Neutrophil (primary cell): ENCODE data around the gene SVBP.

Experiments
- H3K27ac ChIP-seq: fragments of 200-600 bp; sonication (generic); 2 replicates; pipeline ENCODE4 v1.5.1; 2016; ENCODE audit warnings: mild to moderate bottlenecking, moderate library complexity
- H3K27me3 ChIP-seq: fragments of 200-600 bp; sonication (generic); 2 replicates; pipeline ENCODE4 v1.6.0; 2016; ENCODE audit warnings: mild to moderate bottlenecking
- H3K36me3 ChIP-seq: fragments of 200-600 bp; sonication (generic); 2 replicates; pipeline ENCODE4 v1.5.1; 2017
- H3K4me1 ChIP-seq, 2 experiments: fragments of 200-600 bp in 1 of 2; sonication (generic) in 1 of 2; 1 replicate in 1 of 2; 2 replicates in 1 of 2; pipeline versions ENCODE4 v1.5.1 to v1.6.1; 2013 to 2016; ENCODE audit warnings: low read depth in 1 of 2, low read length in 1 of 2, mild to moderate bottlenecking in 1 of 2, moderate library complexity in 1 of 2; ENCODE audit not compliant: control insufficient read depth in 1 of 2, insufficient read depth in 1 of 2
- H3K4me3 ChIP-seq, 2 experiments: fragments of 200-600 bp in 1 of 2; sonication (generic) in 1 of 2; 1 replicate in 1 of 2; 2 replicates in 1 of 2; pipeline ENCODE4 v1.5.1; 2013 to 2016; ENCODE audit warnings: low read depth in 1 of 2, low read length in 1 of 2, mild to moderate bottlenecking in 1 of 2, moderate library complexity in 1 of 2
- H3K9me3 ChIP-seq: fragments of 200-600 bp; sonication (generic); 2 replicates; pipeline ENCODE4 v1.5.1; 2016
- TF ChIP-seq, protein P1 (sequence below): fragments of 200-600 bp; sonication (generic); IDR thresholded peaks from 2 replicates; pipeline ENCODE4 v1.5.1; 2016; ENCODE audit warnings: antibody characterized with exemption

Gene SVBP

GRCh38 chr1:42831273-42831672, 14.1 kb upstream of the SVBP start:
- Histone ChIP-seq H3K36me3 (peaks cover 41% of the 10 kb centered on the region), H3K27ac (no peak overlapping the region), H3K4me3 (no peak overlapping the region), H3K9me3 (no peaks in the 10 kb centered on the region), H3K27me3 (no peaks in the 10 kb centered on the region), H3K4me1 (no peaks in the 10 kb centered on the region)
- TF ChIP-seq, protein P1, sequence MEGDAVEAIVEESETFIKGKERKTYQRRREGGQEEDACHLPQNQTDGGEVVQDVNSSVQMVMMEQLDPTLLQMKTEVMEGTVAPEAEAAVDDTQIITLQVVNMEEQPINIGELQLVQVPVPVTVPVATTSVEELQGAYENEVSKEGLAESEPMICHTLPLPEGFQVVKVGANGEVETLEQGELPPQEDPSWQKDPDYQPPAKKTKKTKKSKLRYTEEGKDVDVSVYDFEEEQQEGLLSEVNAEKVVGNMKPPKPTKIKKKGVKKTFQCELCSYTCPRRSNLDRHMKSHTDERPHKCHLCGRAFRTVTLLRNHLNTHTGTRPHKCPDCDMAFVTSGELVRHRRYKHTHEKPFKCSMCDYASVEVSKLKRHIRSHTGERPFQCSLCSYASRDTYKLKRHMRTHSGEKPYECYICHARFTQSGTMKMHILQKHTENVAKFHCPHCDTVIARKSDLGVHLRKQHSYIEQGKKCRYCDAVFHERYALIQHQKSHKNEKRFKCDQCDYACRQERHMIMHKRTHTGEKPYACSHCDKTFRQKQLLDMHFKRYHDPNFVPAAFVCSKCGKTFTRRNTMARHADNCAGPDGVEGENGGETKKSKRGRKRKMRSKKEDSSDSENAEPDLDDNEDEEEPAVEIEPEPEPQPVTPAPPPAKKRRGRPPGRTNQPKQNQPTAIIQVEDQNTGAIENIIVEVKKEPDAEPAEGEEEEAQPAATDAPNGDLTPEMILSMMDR: no peak

DNA sequence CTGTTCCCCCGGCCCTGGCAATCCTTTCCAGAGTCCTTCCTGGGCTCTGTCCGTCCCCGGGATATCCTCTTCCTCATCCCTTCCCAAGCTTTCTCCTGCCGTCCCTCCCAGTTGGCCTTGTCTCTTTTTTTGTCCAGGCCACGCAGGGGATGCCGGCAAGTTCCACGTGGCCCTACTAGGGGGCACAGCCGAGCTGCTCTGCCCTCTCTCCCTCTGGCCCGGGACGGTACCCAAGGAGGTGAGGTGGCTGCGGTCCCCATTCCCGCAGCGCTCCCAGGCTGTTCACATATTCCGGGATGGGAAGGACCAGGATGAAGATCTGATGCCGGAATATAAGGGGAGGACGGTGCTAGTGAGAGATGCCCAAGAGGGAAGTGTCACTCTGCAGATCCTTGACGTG, 13.4 kb upstream of the SVBP start:
- Histone ChIP-seq H3K9me3 (no peaks in the 10 kb centered on the region), H3K4me1 (no peaks in the 10 kb centered on the region), H3K4me3 (no peak overlapping the region), H3K36me3 (peaks cover 39% of the 10 kb centered on the region), H3K27me3 (no peaks in the 10 kb centered on the region), H3K27ac (no peak overlapping the region)
- TF ChIP-seq, protein P1: no peak

DNA sequence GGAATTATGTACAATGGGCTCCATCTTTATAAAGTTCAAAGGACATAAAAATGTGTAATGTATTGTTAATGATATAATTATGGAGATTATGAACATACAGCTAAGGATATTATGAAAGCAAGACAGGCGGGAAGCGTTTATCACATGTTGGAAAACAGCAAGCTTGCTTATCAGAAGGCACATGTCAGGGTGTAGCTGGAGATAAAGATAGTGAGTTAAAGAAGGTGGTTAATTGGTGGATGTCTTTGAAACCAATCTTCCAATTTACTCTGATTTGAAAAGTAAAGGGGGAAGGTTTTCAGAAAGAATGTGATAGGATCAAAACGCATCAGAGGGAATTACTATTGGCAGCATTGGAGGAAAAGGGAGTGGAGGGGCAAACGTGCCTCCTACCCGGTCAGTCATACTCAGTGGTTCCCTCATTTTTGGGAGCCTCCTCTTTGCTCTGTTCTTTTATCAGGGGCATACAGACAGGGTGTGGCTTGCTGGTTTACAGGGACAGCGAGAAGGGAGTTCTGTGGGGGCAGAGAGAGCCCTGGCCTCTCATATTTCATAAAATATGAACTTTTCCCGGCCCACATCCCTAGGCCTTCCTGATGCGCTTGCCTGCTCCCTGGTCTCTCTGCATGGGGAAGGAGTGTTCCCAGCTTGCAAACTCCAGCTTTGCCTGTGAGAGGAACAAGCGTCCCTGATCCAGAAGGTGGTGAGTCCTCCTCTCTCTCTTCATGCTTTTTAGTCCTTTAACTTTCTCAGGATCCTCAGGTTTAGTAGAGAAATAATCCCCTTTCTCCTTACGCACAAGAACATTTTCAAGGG, 8.0 kb upstream of the SVBP start:
- no peaks in the 10 kb centered on the region for H3K27me3 ChIP-seq
- no peaks in the 10 kb centered on the region for H3K9me3 ChIP-seq
- H3K4me3 ChIP-seq: no peak overlapping the region
- H3K4me1 ChIP-seq: no peaks in the 10 kb centered on the region
- TF ChIP-seq, protein P1: no peak
- no peak overlapping the region for H3K27ac ChIP-seq
- H3K36me3 ChIP-seq: peaks cover 23% of the 10 kb centered on the region

- Histone ChIP-seq H3K9me3 (no peaks in the 10 kb centered on the region), H3K27ac (no peak overlapping the region), H3K4me3 (no peak overlapping the region), H3K27me3 (no peaks in the 10 kb centered on the region), H3K36me3 (peaks cover 17% of the 10 kb centered on the region), H3K4me1 (no peaks in the 10 kb centered on the region)
- TF ChIP-seq, protein P1: no peak
Observed at GRCh38 chr1:42824481-42825035, 7.4 kb upstream of the SVBP start.

GRCh38 chr1:42822800-42823392, 5.7 kb upstream of the SVBP start:
- no peak overlapping the region for H3K27ac ChIP-seq
- H3K4me3 ChIP-seq: no peak overlapping the region
- TF ChIP-seq, protein P1: no peak
- H3K36me3 ChIP-seq: peaks cover 6% of the 10 kb centered on the region
- H3K4me1 ChIP-seq: peaks cover 3 to 7% of the 10 kb centered on the region in 2 experiments
- H3K9me3 ChIP-seq: no peaks in the 10 kb centered on the region
- no peaks in the 10 kb centered on the region for H3K27me3 ChIP-seq
